SH-SY5Y (cell line): ENCODE data around the gene ZNF324B.

Experiments used
- GATA2 ChIP-seq: IDR thresholded peaks from 2 replicates; pipeline ENCODE4 v1.6.1; 2011; ENCODE audit warnings: mild to moderate bottlenecking, low read depth, low read length
- GATA3 ChIP-seq: IDR thresholded peaks from 2 replicates; pipeline ENCODE4 v1.6.1; 2011; ENCODE audit warnings: low read depth, mild to moderate bottlenecking, low read length, moderate library complexity

GRCh38 chr19:58406818-58407657 lies 44.4 kb upstream of the ZNF324B start:
- TF ChIP-seq GATA2 (no peak), GATA3 (no peak)
